HepG2 (cell line): ENCODE measurements around the gene DCAF15. TPM values are rescaled to one million over a fixed set of nuclear protein-coding genes. Genes with fewer than 3 reads are reported as not detected.

ENCODE experiments used
- ATAC-seq: fragments of 200-7000 bp; cut with Tn5 transposase; 3 replicates; pipeline ENCODE4 v1.9.1; 2020; ENCODE audit warnings: mild to moderate bottlenecking, moderate library complexity
- BruUV-seq: library from RNA; stranded (reverse); fragments of 400-500 nt; replicated peaks from 2 replicates; lab custom pipeline; 2021; lab: Mats Ljungman, UMichigan
- CTCF ChIA-PET: fragments of 300-600 bp; formaldehyde crosslinking; extraction: SDS; loops from one replicate; lab custom pipeline; 2021; ENCODE audit warnings: low total read pairs, inconsistent platforms, low intra/inter-chr PET ratio; lab: Yijun Ruan, JAX
- POLR2A ChIA-PET: fragments of 350-600 bp; sonication (Branson Sonifier 250); formaldehyde crosslinking; loops from one replicate; lab custom pipeline; 2020; ENCODE audit warnings: antibody characterized with exemption, inconsistent platforms; lab: Yijun Ruan, JAX
- DNase-seq: peaks from one replicate; pipeline ENCODE4 v3.0.0-alpha.2; 2015; ENCODE audit warnings: low spot score
- FAIRE-seq: peaks from 3 replicates; lab custom pipeline; 2011; peaks lifted over from hg19 to GRCh38; lab: Jason Lieb, UNC
- H2AFZ ChIP-seq: one replicate; pipeline ENCODE4 v1.6.1; 2011; ENCODE audit warnings: low read length, inconsistent platforms
- H3K27ac ChIP-seq: fragments of 300-600 bp; 3 replicates; pipeline ENCODE4 v1.8.0; 2011; ENCODE audit warnings: mixed run types, mild to moderate bottlenecking, mixed read lengths, low read length, inconsistent platforms; ENCODE audit not compliant: insufficient read depth; ENCODE audit errors: extremely low read length
- H3K27me3 ChIP-seq, 2 experiments: fragments of 200-600 bp in 1 of 2; 2 replicates in 1 of 2; 3 replicates in 1 of 2; pipeline versions ENCODE4 v1.6.0 to v1.8.0; 2011; ENCODE audit warnings: low read length in 2 of 2, mild to moderate bottlenecking in 2 of 2, moderate library complexity in 2 of 2, inconsistent platforms in 1 of 2; ENCODE audit not compliant: insufficient read depth in 2 of 2, control insufficient read depth in 1 of 2
- H3K36me3 ChIP-seq, 2 experiments: fragments of 200-600 bp in 1 of 2; replicated peaks in 1 of 2; 2 replicates in 1 of 2; 3 replicates in 1 of 2; pipeline versions ENCODE4 v1.5.1 to v1.8.0; 2011; ENCODE audit warnings: low read length in 2 of 2, inconsistent platforms in 1 of 2; ENCODE audit not compliant: insufficient read depth in 2 of 2, control insufficient read depth in 1 of 2
- H3K4me1 ChIP-seq: 2 replicates; pipeline ENCODE4 v1.5.1; 2012; ENCODE audit warnings: low read length, inconsistent platforms; ENCODE audit not compliant: insufficient read depth
- H3K4me2 ChIP-seq: 2 replicates; pipeline ENCODE4 v1.6.0; 2011; ENCODE audit warnings: low read depth, low read length, inconsistent platforms
- H3K4me3 ChIP-seq, 3 experiments: fragments of 200-600 bp in 1 of 3; sonication (generic), shearing (Covaris generic) in 1 of 3; replicated peaks in 1 of 3; 2 replicates each; pipeline ENCODE4 v1.5.1; 2011 to 2016; ENCODE audit warnings: low read length in 3 of 3, inconsistent platforms in 2 of 3, low read depth in 2 of 3, mild to moderate bottlenecking in 2 of 3, control low read depth in 1 of 3, mixed read lengths in 1 of 3; ENCODE audit not compliant: insufficient read depth in 1 of 3
- H3K79me2 ChIP-seq: one replicate; pipeline ENCODE4 v1.6.1; 2011; ENCODE audit warnings: low read length, inconsistent platforms; ENCODE audit not compliant: insufficient read depth
- H3K9ac ChIP-seq: 2 replicates; pipeline ENCODE4 v1.6.0; 2011; ENCODE audit warnings: mild to moderate bottlenecking, low read depth, low read length, inconsistent platforms; ENCODE audit not compliant: insufficient read depth
- H3K9me3 ChIP-seq: 2 replicates; pipeline ENCODE4 v1.5.1; 2012; ENCODE audit warnings: mild to moderate bottlenecking, low read length
- H4K20me1 ChIP-seq: 2 replicates; pipeline ENCODE4 v1.6.0; 2011; ENCODE audit warnings: inconsistent platforms, mild to moderate bottlenecking, low read length, moderate library complexity; ENCODE audit not compliant: insufficient read depth
- AGO2 ChIP-seq: fragments of 200-400 bp; formaldehyde crosslinking; optimal IDR thresholded peaks from 2 replicates; pipeline ENCODE3; 2017; ENCODE audit warnings: mild to moderate bottlenecking, low read depth, low read length, moderate library complexity
- GABPB1 ChIP-seq: IDR thresholded peaks from 2 replicates; pipeline ENCODE4 v1.6.1; 2016; ENCODE audit warnings: mild to moderate bottlenecking, missing genetic modification reagents, moderate library complexity, missing compliant biosample characterization
- GLMP ChIP-seq: sonication (generic); formaldehyde crosslinking; IDR thresholded peaks from 2 replicates; pipeline ENCODE4 v1.9.0; 2021; ENCODE audit warnings: missing genetic modification reagents, mild to moderate bottlenecking, borderline replicate concordance
- KDM2A ChIP-seq: sonication (generic); formaldehyde crosslinking; IDR thresholded peaks from 2 replicates; pipeline ENCODE4 v1.4.0; 2020; ENCODE audit warnings: low read depth, missing genetic modification reagents, borderline replicate concordance
- NFKB2 ChIP-seq: sonication (generic); formaldehyde crosslinking; IDR thresholded peaks from 2 replicates; pipeline ENCODE4 v1.4.0; 2020; ENCODE audit warnings: missing genetic modification reagents, borderline replicate concordance
- RBFOX2 ChIP-seq: fragments of 200-400 bp; formaldehyde crosslinking; IDR thresholded peaks from 2 replicates; pipeline ENCODE4 v1.6.1; 2017; ENCODE audit warnings: low read depth, mild to moderate bottlenecking, low read length
- RNF219 ChIP-seq: sonication (generic); formaldehyde crosslinking; IDR thresholded peaks from 2 replicates; pipeline ENCODE4 v1.5.0; 2020; ENCODE audit warnings: mild to moderate bottlenecking, missing genetic modification reagents
- ZFY ChIP-seq: sonication (generic); formaldehyde crosslinking; IDR thresholded peaks from 2 replicates; pipeline ENCODE4 v1.4.0; 2020; ENCODE audit warnings: missing genetic modification reagents
- ZNF770 ChIP-seq: sonication (generic); formaldehyde crosslinking; IDR thresholded peaks from 2 replicates; pipeline ENCODE4 v1.5.0; 2020; ENCODE audit warnings: mild to moderate bottlenecking, missing genetic modification reagents
- WGBS: methylation state at CpG from one replicate; pipeline ENCODE4 v1.1.6; 2017; ENCODE audit warnings: low lambda C conversion rate; 5-methylcytosine and 5-hydroxymethylcytosine counted together
- in situ Hi-C: cut with HindIII; loops from 2 replicates; pipeline ENCODE4 v1.10.0; 2017; ENCODE audit warnings: low pct_unique_long_range_greater_than_20kb; ENCODE audit not compliant: extremely low pct_ligation_motif_present
- intact Hi-C: fragments of 100-400 bp; cut with micrococcal nuclease; formaldehyde crosslinking; loops from one replicate; pipeline ENCODE4 v1.10.0; 2022; ENCODE audit not compliant: unreplicated experiment
- polyA plus RNA-seq, 8 experiments: library from polyadenylated mRNA; depleted of rRNA in 3 of 8; stranded (reverse) in 7 of 8; unstranded in 1 of 8; fragments of >200 nt; fragmentation: Illumina TruSeq in 4 of 8; extraction: Trizol in 4 of 8; gene quantifications; 2 replicates each; pipeline versions ENCODE4 v1.2.1 to v1.2.3, GENCODE V29; 2011 to 2016; ENCODE audit warnings: low read depth in 4 of 8, missing spikeins in 1 of 8, mixed read lengths in 1 of 8; ENCODE audit not compliant: insufficient read depth in 1 of 8
- total RNA-seq, 5 experiments: library from RNA; depleted of rRNA; stranded (reverse); fragments of >200 nt; fragmentation: Illumina TruSeq; extraction: Trizol; gene quantifications; 2 replicates each; pipeline ENCODE4 v1.2.3, GENCODE V29; 2016; ENCODE audit warnings: low read depth in 1 of 5

The DCAF15 gene
- total and polyA plus RNA-seq, 2 of the 13 experiments (the other 11 are each of a cell fraction or from before 2014, with no cell fraction given): 13.6 to 14.0 TPM

GRCh38 chr19:13932149-13932637 is 20.1 kb upstream of the DCAF15 start (continued):
- TF ChIP-seq ZFY (no peak), NFKB2 (CRISPR knock-in tag) (no peak), ZNF770 (CRISPR knock-in tag) (peak; percentile 51; the same call in 1 of the 2 replicates), RNF219 (no peak)

GRCh38 chr19:13932911-13933393 is 19.4 kb upstream of the DCAF15 start:
- POLR2A ChIA-PET: interaction anchor here (1.6 kb wide), 1 partner anchor 12 kb away, joined by 4 read pairs; no protein-coding TSS in a partner anchor
- H3K9ac ChIP-seq: no peak overlapping the region
- ATAC-seq: no peak; the same call in 2 of the 3 replicates
- H3K36me3 ChIP-seq: peaks cover 2 to 5% of the 10 kb centered on the region in 2 experiments; a peak in 3 of 5 replicates
- intact Hi-C loops: no loop called here
- CTCF ChIA-PET: no interaction called here
- no peak overlapping the region for H3K27ac ChIP-seq
- peaks cover 2 to 13% of the 10 kb centered on the region in 2 experiments; a peak in 2 of 5 replicates for H3K27me3 ChIP-seq
- peaks cover 7% of the 10 kb centered on the region for H3K4me1 ChIP-seq
- no peak for FAIRE-seq
- H3K4me3 ChIP-seq: no peak overlapping the region
- TF ChIP-seq GABPB1 (CRISPR knock-in tag) (peak; percentile 12; the same call in 1 of the 2 replicates), KDM2A (CRISPR knock-in tag) (peak; percentile 33; the same call in 1 of the 2 replicates), GLMP (CRISPR knock-in tag) (no peak), RBFOX2 (peak; percentile 19; the same call in 1 of the 2 replicates), AGO2 (peak; percentile 94)
- no peaks in the 10 kb centered on the region for H4K20me1 ChIP-seq
- H3K9me3 ChIP-seq: no peaks in the 10 kb centered on the region
- 29% methylated on average over 1 of the region's 42 CpGs for WGBS
- H3K79me2 ChIP-seq: no peaks in the 10 kb centered on the region
- no peak overlapping the region for H3K4me2 ChIP-seq
- in situ Hi-C loops: no loop called here
- no TSS peak for BruUV-seq
- H2AFZ ChIP-seq: no peak overlapping the region
- no peak for DNase-seq
